GM18519 (cell line): ENCODE results near the gene NCKAP5.
"Not testable (repeated sequence)": the region's sequence is repeated elsewhere in the genome, so short reads cannot be mapped to it uniquely, and the experiment has no call there.

ENCODE experiments used
- ATAC-seq: cut with Tn5 transposase; IDR thresholded peaks from one replicate; pipeline ENCODE4 v1.9.1; 2021; ENCODE audit warnings: mild to moderate bottlenecking, moderate library complexity; ENCODE audit not compliant: unreplicated experiment, low FRiP score

NCKAP5 gene

DNA sequence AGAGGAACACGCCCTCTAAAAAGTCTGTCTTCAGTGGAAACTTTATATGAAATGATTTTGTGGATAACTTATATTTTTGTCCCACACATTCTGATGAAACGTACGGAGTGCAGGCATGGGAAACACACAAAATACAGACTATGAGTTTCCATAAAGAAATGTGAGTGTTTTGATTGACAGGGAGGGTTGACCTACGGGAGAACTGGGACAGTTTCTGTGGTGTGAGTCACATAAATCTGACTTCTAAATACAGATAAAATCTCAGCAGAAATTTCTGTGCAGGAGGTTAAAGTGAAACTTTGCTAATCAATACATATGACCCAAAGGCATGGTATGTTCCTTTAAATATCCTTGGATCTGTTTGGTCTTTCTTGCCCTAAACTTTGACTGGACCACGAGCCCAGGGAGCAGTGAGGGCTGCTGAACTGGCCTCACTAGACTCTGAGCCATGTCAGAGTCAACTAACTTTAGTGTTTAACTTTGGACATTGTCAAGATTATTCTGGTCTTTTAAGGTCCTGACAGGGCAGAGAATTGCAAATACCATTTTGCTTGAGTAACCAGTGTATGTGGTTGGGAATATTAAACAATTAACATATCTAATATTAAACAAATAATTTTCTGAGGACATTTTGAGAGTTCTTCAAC lies 691.4 kb downstream of the NCKAP5 start:
- no peak for ATAC-seq

DNA sequence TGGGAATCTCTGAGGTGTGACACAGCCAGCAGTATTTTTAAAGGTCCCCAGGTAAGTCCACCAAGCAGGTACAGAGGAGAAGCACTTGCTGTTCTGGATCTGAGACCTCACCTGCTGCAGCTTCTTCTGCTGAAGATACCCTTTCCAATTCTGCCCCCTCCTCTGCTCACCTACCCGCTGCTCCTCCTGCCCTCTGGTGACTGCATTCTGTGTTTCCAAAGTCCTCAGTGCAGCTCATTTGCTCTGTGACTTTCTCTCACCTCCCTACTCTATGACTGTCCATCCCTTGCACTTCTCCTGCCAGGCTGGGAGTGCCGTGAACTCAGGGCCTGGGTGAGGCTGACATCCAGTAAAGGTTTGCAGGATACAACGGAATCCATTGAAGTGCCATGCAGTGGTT lies 693.1 kb downstream of the NCKAP5 start:
- ATAC-seq = no peak

DNA sequence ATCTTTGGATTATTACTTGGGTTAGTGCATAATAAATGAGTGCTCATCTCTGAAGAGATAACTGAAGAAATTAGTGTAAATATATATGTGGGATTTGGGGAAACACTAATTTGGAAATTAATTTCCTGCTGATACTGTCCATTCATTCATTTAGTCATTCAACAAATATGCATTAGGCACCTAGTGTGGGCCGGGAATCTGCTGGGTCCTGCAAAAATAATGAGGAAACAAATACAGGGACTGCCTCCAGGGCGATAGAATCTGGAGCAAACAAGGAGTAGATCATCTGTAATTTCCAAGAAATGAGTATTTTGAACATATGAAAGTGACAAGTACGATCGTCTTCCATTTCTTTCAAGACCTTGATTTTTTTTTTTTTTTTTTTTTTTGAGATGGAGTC lies 694.5 kb downstream of the NCKAP5 start:
- no peak for ATAC-seq

DNA sequence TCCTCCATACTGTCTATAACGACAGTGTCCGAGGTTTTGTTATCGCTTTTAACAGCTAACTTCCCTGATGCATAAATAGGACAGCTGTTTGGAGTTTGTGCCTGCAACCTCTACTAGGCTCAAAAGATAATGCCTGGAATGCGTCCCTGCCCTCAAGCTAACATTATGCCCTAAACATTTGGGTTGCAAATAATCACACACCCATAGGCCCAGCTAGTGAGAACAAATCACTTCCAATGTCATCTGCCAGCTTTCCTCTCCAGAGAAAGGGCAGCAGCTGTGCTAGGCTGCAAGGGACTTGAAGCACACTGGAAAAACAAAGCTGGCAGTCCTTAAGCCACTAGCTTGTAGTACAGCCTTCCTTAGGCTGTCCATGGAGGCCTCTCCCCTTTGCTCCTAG lies 696.4 kb downstream of the NCKAP5 start:
- ATAC-seq = no peak

DNA sequence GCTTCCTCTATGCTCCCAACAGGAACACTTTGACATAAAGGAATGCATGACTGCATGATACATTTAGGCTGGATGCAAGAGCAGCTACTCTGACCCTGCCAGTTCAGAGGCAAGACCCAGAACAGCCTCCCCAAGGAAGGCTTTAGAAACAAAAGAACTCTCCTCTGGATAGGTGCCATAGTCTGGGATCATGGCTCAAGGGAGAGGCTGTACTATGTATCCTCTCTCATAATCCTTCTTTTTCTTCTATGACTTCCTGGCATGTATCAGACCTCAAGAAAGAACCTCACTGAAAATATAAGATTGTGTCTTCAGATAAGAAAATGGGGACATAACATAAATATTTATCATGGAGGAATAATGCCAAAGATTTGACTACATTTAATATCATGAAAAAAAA lies 704.3 kb downstream of the NCKAP5 start:
- ATAC-seq = no peak

DNA sequence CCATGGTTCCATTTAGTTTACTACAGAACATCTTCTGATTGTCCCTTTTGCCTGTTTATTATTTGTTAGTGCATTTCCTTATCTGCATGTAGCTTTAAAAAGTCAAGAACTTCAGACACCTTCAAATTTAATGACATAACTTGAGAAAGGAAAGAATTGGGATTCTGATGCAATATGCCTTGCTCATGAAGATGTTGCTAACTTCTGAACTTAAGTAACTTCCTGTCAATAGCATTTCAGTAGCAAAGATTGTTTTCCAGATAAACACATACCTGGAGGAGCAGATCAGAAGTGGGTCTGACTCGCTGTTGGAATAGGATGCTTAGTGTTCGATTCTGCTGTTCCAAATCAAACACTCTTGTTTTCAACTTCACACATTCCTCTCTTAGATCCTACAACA lies 708.0 kb downstream of the NCKAP5 start:
- no peak for ATAC-seq

DNA sequence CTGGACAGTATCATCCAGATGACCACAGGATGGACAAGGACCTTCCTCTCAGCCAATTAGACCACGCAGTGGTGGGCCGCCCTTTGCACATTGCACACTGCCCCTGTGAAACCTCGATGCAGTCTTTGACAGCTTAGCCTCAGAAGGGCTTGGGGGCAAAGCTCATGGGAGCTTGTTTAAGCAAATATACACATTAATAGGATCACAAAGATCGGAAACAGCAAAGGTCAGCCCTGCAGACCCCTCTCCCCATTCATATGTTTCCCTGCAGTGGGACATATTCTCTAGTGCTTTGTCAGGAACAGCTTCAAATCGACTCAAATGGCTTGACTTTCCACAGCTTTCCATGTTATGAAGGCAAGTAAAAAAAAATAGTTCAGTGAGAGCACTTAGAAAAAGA lies 708.7 kb downstream of the NCKAP5 start:
- no peak for ATAC-seq

DNA sequence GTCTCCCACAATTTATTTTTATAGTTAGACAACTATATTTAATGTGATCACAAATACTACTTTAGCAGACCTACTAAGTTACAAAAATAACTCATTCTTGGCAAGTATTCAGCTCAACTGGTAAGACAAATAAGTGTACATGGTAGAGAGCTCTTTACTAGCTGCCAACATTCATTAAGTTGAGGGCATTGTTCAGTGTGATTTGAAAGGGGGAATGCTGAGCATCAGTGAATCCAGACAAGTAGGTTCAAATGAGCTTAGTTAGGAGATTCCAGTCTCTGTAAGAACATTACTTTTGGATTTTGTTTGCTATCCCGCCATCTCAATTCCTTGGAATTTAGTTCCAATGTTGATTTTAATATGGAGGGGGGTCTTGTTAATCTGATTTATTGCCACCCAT lies 710.9 kb downstream of the NCKAP5 start:
- ATAC-seq = no peak

DNA sequence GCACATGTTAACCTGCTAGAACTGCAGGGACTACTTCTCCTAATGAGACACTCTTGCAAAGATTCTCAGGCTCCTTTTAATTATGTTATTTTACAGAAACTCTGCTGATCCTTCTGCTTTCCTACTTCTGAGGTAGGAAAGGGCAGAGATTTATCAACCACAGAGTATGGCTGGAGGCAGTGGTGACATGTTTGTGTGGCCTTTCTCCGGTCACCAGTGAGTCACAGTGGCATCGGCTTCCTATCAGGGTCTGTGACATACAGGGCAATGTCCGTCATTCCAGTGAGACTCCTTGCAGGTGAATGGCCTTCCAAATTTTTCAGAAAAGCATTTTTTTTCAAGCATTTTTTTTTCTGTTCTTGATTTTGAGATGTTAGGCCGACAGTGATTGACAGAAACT lies 717.6 kb downstream of the NCKAP5 start:
- no peak for ATAC-seq

DNA sequence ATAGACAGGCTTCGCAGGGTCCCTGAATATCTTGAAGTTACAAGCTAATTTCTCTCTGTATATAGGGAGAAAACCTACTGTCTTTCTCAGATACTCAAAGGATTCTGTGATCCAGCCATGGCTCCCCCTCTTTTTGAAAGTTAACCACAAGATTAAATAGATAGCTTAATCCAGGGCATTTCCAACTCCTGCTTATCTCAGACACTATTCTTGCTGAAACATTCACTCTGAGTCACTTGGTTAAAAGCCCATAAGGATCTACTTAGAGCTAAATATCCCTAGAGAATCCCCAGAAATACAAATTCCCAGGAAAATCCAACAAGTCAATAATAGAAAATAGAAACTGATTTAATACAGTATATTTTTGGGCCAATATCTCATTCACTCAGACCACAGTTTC lies 719.1 kb downstream of the NCKAP5 start:
- ATAC-seq = no peak

DNA sequence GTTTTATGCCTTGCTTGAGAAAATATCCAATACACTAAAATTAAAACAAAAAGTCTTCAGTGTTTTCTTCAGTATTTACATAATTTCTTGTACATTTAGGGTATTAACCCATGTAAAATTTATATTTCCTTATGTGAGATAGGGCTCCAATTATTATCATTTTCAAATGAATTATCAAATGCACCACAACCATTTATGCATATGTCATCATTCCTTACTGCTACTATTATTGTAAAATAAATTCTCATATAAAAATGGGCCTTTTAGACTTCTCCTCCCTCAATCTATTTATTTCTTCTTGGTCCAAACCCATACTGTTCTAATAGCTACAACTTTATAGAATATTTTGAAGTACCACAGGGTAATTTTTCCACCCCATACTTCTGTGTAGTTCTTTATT lies 722.9 kb downstream of the NCKAP5 start:
- ATAC-seq = no peak

DNA sequence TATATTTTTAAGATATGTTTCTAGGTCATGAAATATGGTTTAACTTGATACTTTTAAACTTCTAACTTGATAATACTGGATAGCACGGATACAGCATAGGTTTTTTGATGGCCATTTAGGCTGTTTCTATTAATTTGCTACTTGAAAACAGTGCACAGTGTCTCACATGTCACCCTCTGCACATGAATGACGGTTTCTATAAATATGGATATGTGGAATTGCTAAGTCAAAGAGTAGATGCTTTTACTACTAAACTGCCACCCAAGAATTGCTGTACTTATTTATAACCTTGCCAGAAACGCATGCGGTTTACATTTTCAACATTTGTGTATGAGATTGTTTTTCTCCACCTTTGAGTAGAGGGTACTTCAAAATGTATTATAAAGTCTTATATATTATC lies 723.7 kb downstream of the NCKAP5 start:
- ATAC-seq = no peak

DNA sequence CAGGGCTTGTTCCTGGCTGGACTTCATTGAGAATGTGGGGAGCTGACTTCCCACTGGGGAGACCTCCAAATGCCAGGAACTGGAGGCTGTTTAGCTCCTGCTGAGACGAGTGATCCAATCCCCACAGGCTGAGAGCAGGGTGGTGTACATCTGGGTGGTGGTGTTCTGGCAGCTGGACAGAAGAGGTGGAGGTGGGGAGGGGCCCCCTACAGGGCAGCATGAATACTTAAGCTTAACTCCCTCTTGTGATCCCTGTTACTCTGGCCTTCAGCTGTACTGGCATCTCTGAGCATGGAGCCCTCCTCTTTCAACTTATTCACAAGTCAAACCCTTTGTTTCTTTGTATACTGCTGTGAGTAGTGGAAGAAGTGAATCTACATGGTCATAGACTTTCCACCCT lies 730.5 kb downstream of the NCKAP5 start:
- no peak for ATAC-seq

DNA sequence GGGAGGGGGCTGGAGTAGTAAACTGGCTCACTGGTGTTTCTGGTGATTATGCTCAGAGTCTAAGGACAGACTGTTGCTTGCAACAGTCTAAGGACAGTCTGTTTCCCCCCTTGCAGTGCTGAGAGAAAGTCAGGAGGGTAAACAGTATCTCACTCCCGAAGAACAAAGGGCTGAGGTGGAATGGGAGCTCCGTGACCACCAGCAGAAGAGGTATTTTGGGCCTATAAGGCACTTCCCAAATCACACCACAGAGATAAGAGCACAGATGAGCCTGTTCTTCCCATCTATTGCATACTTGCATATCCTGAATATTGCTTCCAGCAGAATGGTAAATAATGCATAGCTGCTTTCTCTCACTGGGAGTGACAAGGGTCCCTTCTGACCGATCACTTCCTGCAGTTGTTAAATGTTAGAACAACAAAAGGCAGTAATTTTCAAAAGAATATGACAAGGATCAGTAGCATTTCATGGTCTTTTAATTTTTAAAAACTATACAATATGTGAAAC lies 737.9 kb downstream of the NCKAP5 start:
- ATAC-seq = no peak

DNA sequence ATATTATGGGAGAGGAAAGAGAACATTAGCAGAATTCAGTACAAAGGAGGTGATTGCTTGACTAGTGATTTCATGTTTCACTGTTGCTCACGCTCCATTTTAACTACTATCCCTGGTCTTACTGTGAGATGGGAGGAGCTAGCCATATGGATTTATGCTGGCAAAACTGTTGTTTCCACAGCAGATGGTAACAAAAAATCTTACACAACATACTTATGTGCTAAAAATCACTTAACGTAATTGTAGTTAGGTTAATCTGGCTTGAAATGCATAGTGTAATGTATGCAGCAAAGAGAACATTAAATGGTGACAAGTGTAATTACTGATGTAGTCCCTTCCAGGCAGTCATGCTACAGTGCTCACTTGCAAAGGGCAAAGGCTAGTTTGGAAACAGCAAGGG lies 742.7 kb downstream of the NCKAP5 start:
- no peak for ATAC-seq

DNA sequence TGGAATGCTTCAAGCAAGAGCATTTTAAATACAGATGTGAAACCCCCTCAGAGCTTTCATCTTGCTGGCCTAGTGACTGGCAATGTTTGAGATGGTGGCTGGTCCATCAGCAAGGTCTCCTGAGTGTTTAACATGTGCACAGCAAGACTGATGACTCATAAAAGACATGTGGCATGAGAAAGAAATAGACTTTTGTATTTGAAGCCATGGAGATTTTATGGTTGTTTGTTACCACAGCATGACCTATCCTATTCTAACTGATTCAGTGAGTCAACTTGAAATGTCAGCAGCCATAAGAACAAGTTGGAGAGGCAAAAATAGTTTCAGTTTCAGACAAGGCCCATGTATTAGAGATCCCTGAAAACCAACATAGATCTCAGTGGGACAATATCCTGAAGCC lies 743.5 kb downstream of the NCKAP5 start:
- no peak for ATAC-seq

DNA sequence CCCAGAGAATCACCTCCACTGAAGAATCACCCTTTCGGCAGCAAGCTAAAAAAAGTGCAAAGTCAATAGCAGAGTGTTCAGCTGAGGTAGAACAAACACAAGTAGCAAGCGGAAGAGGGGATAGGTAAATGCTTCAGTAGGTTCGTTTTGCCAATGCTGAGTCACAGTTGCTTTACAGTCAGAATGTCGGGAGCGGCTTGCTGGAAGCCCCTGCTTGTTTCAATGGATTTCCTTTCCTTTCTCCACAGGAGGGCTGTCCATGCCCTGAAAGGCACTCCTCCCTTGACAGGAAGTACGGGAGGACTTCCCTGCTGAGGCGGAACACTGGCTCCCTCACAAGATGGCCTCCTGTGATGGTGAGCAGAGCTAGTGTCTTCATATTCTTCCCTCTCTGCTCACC lies 752.0 kb downstream of the NCKAP5 start:
- no peak for ATAC-seq

DNA sequence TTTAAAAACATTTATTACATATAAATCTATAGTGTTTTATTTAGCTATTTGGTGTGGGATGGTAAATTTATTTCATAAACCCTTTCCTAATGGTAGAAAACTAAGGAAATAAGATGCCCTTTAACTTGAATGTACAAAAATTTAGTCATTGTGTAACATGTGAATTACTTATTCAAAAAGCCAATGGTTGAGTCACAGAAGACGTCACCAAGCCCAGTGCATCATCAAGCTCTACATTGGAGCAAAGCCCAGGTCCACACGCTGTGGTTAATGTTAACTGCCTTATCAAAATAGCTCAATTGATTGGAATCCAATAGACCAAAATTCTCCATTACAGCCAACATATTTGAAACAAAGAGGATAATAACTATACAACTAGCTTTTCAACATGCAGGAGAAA lies 752.7 kb downstream of the NCKAP5 start:
- ATAC-seq = no peak

DNA sequence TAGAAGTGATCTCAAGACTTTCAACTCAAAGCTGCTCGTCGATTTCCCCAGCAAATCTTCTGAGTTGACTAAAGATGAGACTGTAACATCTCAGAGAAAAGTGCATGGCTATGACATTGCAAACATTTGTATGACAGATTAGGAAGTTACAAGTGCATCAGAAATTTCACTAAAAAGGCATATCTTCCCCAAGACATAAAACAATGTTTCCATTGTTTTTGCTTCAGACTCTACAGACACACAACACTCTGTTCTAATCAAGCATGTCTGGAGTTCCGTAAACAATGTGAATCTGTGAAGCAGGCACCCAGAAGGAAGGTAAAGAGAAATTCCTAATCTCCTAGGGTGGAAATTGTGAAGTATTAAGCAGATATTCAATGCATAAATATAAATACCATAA lies 753.6 kb downstream of the NCKAP5 start:
- no peak for ATAC-seq

DNA sequence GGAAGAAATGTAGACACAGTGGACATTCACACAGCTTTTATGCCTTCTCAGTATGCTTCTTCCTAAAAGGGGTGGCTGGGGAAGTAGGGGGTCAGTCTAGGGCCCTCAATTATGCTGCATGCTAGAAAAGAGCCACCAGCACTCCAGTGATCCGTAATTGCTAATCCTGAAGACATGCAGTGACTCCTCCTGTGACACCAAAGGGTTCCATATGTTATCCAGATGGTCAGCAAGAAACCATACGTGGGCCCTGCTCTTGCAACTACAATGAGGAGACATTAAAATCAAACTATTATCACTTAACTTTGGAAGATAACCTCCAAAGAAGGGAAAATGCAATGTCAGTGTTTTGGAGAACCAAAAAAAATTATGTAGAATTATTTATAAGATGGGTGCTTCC lies 754.8 kb downstream of the NCKAP5 start:
- no peak for ATAC-seq

DNA sequence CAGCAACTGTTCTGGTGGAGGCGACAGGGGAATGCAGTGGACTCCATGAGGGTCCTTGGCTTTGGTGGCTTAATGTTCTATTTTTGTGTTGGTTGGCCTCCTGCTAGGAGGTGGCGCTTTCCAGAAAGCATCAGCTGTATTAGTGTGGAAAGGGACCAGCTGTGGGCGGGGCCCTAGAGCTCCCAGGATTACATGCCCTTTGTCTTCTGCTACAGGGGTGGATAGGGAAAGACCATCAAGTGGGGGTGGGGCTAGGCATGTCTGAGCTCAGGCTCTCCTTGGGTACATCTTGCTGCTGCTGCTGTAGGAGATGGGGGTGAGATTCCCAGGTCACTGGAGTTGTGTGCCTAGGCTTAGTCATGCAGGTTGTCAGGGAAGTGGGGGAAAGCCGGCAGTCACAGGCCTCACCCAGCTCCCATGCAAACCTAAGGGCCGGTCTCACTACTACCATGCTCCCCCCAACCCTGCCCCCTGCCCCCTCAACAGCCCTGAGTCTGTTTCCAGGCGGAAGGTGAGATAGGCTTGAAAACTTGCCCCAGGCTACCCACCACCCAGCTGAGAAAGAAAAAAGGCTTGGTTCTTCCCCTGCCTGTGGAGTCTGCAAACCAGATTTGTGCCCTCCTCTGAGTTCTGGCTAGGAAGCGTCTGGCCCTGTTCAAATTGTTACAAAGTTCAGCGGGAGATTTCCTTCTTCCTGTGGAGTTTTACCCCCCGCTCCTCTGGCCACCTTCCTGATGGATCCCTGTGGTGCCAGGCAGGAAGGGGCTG lies 756.9 kb downstream of the NCKAP5 start:
- no peak for ATAC-seq

DNA sequence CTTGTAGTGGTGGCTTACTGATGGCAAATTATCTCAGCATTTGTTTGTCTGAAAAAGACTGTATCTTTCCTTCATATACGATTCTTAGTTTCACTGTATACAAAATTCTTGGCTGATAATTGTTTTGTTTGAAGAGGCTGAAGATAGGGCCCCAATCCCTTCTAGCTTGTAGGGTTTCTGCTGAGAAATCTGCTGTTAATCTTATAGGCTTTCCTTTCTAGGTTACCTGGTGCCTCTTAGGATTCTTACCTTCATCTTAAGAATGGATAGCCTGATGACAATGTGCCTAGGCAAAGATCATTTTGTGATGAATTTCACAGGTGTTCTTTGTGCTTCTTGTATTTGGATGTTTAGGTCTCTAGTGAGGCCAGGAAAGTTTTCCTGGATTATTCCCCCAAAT lies 758.3 kb downstream of the NCKAP5 start:
- not testable (repeated sequence) for ATAC-seq
